Right renal pelvis (tissue), 4 donors: ENCODE data around the gene GORASP1. TPM values are rescaled to one million over a fixed set of nuclear protein-coding genes. Genes with fewer than 3 reads are reported as not detected.

ENCODE experiments used
- DNase-seq, 4 donors: peaks; one replicate each; pipeline ENCODE4 v3.0.0-alpha.2; 2013; ENCODE audit warnings: low read depth in 4 of 4, low spot score in 3 of 4, missing footprints in 1 of 4
- polyA plus RNA-seq, 4 donors: library from polyadenylated mRNA; unstranded; fragments of 120-200 nt; gene quantifications; one replicate each; pipeline ENCODE4 v1.2.1, GENCODE V29; 2013; ENCODE audit not compliant: insufficient read length in 4 of 4

GORASP1 gene
- polyA plus RNA-seq = 10 to 100 TPM; 63.2 to 71.7 (median 65.5) TPM

DNA sequence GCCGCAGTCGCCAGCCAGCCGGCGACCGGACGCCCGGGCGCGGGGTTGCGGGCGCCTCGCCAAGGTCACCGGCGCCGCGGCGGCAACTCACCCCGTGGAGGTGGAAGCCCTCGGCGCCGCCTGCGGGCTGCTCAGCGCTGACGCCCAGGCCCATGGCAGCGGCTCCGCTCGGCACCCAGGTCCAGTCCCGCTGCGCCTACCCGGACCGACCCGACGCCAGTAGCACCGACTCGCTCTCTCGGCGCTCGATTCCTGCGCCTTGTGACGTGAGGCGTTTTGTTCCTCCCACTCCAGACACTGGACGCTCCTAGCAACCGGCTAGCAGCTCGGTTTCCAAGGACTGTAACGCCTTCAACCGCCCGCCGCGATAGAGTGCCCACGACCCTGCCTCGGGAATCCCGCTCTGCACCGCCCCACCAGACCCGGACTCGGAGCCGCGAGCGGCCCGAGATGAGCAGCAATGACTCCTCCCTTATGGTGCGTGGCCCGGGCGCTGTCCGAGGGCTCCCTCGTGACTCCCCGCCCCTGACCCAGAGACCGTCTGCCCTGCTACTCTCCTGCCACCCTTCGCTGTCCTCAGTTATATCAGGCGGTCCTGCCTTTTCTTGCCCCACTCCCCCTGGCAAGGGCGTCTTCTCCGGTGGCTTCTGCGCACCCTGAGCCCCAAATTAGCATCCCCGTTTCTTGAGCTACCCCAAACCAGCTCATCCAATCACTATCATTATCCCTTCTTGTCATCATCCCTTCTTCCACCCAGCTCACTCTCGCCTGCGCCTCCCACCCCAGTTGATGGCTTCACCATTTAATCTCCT is at the start of gene GORASP1, which contains the start of gene TTC21A:
Gene GORASP1 (minus strand): TSS at position 240 of the 812 bp plus-strand sequence. CDS start 86 bp downstream, at position 154.
Gene TTC21A (plus strand): TSS at position 293 of the 812 bp plus-strand sequence. CDS start 158 bp downstream, at position 451.
- DNase-seq = peak; percentile 84 to 87 (median 86)

DNA sequence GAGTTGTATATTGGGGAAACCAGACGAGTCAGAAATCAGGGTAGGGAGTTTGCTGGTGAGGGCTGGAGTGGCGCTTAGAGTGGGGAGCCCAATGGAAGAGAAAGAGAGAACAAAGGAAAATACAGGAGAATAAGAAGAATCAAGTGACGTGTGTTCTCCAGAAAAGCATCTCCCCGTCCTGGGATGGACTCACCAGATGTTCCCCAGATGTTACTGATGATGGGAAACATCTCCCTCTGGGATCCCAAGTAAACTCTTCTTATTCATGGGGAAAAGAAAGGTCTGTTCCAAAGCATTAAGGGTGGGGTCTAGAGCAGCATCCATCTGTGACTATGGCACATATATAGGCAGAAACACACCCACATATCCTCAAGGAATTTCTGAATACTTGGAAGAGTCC is 49.0 kb upstream of the GORASP1 start:
- no peak for DNase-seq

DNA sequence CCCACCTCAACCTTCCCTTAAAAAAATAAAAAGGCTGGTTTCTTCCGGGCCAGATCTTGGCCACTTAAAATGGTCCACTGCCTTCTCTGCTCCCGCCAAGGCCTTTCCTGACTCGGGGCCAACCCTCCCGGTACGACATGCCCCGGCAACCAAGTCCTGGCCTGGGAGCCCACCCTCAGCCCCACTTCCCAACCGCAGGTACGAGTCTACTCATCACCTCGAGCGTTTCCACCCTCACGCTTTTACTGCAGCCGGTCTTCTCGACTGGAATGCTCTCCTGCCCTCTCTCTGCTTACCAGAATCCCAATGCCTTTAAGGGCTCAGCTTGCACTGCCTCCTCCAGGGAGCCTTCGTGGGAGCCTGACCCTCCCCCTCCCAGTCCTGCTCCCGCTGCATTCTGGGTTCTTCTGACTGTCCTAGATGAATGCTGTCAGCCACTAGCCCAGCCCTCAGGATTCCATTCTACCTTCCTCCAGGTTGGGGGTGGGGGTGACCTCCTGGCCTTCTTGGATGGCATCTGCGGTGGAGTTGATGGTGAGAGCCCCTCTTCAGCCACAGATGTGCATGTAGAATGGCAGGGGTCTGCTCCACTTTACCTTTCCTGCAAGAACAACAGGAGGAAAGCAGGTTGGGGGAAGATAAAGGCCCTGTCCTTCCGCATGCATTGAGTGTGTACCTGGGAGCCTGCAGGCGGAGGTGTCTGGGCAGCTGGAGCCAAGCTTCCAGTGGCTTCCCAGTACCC is 47.0 kb upstream of the GORASP1 start:
- DNase-seq = no peak

DNA sequence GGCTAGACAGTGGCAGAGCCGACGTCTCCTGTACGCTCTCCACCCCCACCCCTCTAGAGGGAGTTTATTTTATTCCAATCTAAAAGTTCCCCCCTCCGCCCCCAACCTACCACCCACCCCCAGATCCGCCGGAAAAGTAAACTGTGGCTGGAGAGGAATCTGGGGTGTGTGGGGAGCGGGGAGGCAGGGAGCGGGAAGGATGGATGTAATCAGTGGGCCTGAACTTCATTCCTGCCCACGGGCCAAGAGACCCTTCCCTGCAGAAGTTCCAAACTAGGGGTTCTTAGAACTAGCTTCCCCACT is 46.5 kb upstream of the GORASP1 start:
- no peak for DNase-seq

DNA sequence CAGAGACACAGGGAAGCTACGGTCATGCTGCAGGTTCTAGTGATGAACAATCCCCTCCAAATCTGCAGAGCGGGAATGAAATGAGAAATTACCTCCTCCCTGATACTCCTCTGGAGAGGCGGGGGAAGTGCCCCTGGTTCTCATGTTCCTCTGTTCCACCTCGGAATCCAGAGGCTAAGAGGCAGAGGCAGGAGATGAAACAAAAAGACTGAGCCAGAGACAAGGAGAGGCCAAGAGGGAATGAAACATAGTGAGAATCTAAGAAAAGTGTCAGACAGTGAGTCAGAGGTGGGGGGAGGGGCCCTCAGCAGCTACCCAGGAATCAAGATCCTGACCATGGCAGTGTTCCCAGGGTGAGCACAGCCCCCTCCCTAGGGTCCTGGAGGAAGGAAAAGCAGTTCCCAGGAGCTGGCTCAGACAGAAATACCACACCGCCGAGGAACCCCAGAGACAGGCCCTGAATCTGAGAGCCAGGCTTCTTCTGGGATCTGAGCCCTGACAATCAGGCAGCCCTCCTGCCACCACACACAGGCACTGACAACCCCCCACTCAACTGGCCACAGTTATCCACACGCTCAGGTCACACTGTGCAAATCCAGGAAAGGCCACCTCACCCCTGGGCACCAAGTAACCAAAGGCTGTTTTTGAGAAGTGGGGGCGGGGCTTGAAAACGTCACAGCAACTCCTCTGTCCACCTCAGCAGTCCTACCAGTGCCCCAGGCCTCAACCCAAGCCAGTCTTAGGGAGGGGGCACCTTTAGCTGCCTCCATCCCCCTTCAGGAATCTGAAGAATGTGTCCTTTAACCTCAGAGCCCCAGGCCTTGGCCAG is 43.6 kb upstream of the GORASP1 start:
- DNase-seq = peak in 1 of 4 donors; percentile 43

DNA sequence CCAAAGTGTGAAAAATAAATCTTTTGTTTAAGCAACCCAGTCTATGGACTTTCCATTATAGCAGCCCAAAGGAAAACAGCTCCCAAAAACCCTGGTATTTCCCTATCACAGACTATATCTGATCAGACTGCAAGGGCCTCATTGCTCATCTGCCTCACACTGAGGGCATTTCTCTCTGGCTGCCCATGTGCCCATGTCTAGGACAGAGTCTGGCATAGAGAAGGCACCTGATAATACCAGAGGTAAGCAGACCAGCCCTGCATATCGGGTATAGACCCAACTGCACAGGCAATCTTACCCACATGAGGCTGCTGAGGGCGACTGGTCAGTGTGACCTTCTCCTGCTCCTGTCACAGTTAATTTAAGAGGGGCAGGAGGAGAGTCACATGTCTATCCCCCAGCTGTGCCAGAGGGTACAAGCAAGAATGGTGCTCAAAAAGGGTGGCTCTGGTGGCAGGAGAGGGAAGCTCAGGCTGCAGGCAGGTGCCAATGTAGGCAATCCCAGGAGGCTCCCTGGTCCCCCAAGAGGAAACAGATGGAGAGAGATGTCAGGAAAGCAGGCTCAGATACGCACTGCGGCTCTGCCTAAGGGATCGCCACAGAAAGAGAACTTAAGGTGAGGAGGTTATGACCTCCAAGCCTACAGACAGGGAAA is 42.8 kb upstream of the GORASP1 start:
- no peak for DNase-seq

DNA sequence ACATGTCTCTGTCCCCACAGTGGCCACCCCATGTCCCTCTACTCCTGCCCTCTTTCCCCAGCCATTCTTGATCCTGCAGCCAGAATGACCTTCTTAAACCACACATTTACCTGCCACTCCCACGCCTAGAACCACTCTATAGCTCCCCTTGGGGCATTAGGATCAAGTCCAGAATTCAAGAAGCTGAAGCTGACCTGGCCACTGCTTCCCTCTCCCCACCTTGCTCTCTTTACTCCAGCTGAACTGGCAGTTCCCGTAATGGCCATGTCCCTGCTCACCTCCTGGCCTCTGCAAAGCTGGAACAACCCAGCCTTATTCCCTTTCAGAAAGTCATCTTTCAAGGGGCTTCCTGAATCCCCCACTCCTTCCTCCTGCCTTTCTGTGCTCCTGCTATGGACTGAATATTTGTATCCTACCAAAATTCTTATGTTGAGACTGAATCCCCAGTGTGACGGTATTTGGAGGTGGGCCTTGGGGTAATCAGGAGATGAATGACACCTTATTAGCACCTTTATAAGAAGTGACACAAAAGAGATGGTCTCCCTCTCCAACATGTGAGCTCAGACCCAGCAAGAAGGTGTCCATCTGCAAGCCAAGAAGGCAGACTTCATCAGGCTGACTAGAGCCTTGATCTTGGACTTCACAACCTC is 42.2 kb upstream of the GORASP1 start:
- DNase-seq = no peak

DNA sequence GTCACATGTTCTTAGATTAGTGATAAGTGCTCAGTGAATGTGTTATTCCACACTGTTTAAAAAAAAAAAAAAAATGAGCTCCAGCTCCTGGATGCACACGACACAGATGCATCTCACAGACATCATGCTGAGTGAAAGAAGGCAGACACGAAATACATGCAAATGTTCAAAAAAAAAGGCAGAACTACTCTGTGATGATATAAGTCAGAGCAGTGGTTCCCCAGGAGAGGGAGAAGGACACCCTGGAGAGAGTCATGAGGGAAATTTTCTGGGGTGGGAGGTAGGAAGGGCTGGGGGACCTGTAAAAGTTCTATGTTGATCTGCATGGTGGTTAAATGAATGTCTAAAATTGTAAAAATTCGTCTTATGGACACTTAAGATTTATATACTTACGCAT is 41.6 kb upstream of the GORASP1 start:
- DNase-seq = no peak

DNA sequence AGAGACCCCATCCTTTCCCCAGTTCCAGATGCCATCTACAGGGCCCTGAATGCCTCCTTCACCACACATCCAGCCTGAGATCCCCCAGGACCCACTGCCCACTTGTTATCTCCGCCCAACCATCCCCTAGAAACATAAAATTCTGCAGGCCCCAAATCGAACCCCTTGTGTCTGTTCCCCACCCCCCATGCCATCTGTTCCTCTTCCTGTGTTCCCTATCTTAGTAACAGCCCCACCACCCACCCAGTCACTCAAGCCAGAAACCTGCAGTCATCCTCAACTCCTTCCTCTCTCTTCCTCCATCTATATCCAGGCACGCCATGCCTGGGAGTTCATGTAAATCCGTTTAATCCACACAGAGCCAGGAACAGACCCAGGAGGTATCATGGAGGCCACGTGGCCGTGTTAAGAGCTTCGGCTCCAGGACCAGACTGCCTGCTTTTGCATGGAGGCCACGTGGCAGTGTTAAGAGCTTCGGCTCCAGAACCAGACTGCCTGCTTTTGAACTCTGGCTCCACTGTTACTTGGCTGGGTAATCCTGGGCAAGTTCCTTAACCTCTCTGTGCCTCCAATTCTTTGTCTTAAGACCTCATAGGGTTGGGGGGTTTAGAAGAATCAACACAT is 41.1 kb upstream of the GORASP1 start:
- no peak for DNase-seq

DNA sequence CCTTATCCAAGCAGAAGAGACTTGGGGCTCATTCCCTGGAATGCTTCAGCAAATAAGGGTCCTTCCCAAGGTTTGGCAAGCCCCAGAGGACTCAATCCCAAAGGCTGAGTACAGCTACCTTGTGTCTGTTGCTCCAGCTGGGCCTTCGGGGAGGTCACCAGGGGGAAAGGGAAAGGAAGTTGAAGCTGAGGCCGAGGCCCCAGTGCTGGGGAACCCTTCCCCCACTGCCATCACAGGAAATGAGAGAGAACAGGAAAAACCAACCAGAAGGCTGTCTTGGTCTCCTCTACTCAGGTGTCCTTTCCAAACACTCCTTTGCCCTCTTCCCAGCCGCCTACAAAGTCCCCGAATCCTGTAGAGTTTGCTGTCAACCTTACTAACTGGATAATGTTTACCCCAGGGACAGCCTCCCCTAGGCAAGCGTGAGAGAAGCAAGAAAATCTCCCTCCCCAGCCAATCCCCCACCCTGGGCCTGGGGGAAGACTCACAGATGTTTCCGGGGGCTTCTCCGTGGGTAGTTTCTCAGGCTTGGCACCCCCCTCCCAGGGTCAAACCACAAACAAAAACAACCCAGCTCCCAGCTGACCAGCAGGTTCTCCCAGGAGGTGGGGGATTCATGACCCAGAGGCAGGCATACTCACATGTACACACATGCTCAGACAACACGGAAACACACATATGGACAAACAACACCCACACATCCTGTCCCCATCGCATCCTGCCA is 40.4 kb upstream of the GORASP1 start:
- peak in 1 of 4 donors; percentile 41 for DNase-seq

DNA sequence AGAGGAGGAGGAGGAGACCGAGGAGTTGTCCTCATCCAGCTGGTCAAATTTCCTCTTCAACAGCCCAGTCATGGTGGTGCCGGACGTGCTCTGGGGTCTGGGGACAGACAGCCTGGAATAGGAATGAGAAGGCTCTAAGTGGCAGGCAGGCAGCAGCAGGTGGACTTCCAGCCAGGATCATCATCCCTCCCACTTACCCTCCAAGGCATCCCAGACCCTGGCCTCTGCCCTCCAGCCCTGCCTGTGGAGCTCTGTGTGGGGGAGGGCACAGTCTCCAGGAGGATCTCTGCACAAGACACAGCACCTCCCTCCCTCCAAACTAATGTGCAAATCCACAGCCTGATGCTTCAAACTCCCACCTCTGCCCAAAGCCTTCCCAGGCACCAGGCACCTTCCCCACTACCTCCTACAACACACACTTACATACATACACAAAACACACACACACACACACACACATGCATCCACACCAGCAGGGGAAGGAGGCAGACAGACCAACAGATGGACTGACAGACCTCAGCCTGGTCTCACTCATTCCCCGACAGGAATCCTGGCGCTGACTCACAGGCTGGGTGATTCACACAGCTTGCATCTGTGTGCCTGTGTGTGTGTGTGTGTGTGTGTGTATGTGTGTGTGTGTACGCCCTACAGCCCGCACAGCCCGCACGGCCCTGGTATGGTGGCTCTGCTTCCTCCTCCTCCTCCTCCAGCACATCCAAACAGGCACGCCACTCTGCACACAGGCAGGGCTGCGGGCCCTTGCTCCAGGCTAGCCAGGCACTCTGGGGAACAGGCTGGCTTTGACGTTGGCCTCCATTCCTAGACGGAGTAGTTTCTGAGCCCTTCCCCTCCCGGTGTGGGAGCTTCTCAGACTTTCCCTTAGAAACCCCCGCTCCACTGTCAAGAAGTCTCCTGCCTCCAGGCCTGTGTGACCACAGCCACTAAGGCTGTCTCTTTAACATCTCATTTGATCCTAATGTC is 39.5 kb upstream of the GORASP1 start:
- DNase-seq = peak in 1 of 4 donors; percentile 25

DNA sequence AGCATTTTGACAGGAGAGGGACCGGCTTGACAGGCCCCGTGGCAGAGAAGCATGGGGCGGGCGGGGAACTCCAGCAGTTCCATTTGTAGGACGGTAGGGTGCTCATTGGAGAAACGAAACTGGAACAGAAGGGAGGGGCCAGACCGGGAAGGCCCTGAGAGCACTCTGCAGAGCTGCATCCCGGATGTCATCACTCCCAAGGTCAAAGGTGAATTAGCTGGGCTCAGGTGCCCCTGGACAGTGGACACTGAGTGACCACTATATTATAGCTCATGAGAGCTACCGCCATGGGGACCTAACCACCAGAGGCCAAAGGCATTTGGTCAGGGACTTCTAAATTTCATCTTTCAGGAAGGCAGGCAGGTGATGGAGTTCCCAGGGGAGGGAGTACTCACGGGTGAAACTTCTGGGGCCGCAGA is 38.7 kb upstream of the GORASP1 start:
- no peak for DNase-seq

DNA sequence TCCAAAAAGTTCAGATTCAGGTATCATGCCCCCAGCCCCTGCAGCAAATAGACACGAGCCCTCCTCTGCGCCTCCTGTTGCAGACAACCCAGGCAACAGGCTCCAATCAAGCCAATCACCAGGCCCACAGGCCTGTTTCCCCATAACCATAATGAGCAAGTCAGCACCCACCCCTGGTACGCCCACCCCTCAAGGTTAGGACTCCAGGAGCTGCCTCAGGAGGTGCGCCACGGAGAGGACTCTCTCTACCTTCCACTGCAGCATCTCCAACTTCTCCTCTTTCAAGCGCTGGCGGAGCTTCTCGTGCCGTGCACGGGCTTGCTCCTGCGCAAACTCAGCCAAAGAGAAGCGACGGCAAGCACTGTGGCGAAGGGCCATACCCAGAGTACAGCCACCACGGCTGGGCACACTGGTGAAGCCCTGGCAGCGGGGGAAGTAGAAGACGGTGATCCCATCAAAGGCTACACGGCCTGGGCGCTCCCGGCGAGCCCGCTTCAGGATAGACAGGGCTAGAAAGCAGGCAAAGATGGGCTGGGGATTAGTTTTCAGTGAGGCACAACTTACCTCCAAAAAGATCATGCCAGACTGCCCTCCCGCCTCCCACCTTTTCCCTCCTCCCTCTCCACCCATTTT is 37.4 kb upstream of the GORASP1 start:
- DNase-seq = no peak

DNA sequence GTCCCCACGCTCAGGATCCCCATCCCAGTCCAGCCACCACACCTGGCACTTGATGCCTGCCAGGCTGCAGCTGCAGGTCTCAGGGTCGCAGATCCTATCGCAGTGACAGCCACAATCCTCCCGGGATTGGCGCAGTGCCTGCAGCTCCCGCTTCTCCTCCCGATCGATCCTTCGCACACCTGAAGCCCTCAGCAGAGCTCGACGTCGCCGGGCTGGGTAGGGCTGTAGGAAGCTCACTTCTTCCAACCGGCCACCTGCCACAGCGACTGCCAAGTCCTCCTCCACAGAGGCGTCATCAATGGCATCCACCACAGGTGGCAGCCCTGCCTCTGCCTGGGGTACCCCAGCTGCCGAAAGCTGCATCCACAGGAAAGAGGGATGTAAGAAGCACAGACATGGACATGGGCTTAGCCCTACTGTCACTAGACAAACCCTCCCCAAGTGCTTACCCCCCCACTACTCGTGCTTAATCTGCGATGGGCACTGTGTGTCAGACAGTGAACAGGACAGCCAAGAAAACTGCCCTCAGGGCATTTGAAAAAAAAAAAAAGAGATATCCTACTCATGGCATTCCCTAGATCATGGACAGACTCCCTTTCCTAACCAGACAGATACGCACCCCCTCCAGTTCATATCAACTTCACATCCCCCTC is 36.8 kb upstream of the GORASP1 start:
- no peak for DNase-seq

DNA sequence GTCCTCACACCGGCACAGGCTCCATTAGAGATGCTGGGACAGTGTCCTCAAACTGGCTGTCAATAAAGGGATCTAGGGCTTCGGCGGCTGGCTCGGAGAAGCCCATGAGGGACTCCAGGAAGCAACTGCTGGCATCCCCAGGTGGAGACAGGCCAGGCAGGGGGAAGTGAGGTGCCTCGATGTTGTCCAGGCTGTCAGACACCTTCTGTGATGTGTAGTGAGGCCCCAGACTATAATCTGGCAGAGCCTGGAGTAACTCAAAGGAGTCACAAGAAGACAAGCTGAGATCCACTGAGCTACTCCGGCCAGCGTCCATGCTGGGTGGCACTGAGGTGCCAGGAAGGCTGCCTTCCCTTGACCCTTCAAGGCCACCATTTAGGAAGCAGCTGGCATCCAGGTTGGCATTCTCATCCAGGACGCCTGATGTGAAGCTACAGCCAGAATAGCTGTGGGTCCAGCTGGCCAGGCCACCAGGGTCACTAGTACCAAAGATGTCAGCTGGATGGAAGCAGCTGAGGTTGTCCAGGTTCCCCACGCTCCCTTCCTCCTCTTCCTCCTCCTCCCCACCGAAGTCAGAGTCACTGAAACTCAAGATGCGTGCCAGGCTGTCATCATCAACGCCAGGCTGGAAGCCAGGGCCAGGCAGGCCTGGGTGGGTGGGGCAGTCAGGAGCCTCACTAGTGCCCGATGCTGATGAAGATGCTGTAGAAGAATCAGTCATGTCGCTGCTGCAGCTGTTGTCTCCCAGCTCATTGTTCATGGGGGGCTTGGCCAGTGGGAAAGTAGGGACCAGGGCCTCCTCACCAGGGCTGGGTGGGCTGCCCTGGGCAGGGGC is 35.8 kb upstream of the GORASP1 start:
- no peak for DNase-seq

DNA sequence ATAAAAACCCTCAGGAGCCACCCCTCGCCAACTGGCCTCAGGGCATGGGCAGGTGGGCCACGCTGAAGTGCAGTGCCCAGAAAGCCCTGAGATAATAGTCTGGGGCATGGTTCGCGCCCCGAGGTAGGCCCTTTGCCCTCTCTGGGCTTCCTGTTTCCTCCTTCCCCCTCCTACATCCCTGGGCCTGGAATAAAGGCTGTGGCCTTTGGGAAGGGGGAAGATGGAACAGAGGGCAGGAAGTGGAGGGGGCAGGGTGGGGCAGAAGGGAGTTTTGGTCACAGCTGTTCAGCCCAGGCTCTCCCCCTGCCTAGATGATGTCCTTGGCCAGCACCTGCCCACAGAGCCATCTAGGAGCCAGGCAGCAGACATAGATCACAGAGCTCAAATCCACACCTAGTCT is 34.6 kb upstream of the GORASP1 start:
- DNase-seq = no peak
